Endodermal cell (in vitro differentiated cells): ENCODE data around the gene CACNG4. TPM values are rescaled to one million over a fixed set of nuclear protein-coding genes. Genes with fewer than 3 reads are reported as not detected.

Experiments
- DNase-seq: peaks from one replicate; pipeline ENCODE4 v3.0.0-alpha.2; 2017
- H3K27ac ChIP-seq: 2 replicates; pipeline ENCODE4 v1.5.1; 2013; ENCODE audit warnings: mild to moderate bottlenecking, low read depth, low read length, moderate library complexity
- H3K27me3 ChIP-seq: 2 replicates; pipeline ENCODE4 v1.6.1; 2013; ENCODE audit warnings: mild to moderate bottlenecking, low read length, moderate library complexity; ENCODE audit not compliant: insufficient read depth, control insufficient read depth, poor library complexity, severe bottlenecking
- H3K36me3 ChIP-seq: 2 replicates; pipeline ENCODE4 v1.7.0; 2013; ENCODE audit warnings: mild to moderate bottlenecking, low read length, moderate library complexity; ENCODE audit not compliant: control insufficient read depth, insufficient read depth
- H3K4me1 ChIP-seq: one replicate; pipeline ENCODE4 v1.7.0; 2013; ENCODE audit warnings: low read length; ENCODE audit not compliant: control insufficient read depth, insufficient read depth
- H3K4me3 ChIP-seq: 2 replicates; pipeline ENCODE4 v1.5.1; 2013; ENCODE audit warnings: mild to moderate bottlenecking, low read length, moderate library complexity
- H3K9ac ChIP-seq: 2 replicates; pipeline ENCODE4 v1.6.1; 2013; ENCODE audit warnings: mild to moderate bottlenecking, low read length, moderate library complexity; ENCODE audit not compliant: poor library complexity, severe bottlenecking; ENCODE audit errors: extremely low read depth
- H3K9me3 ChIP-seq: 2 replicates; pipeline ENCODE4 v1.6.1; 2013; ENCODE audit warnings: mild to moderate bottlenecking, low read length, moderate library complexity; ENCODE audit not compliant: control insufficient read depth
- H3K27ac Mint-ChIP-seq: 2 replicates; pipeline ENCODE4 v1.8.0; 2020; ENCODE audit warnings: mixed read lengths
- H3K27me3 Mint-ChIP-seq: 2 replicates; pipeline ENCODE4 v1.8.0; 2021; ENCODE audit warnings: mild to moderate bottlenecking, mixed read lengths; ENCODE audit not compliant: insufficient read depth
- H3K36me3 Mint-ChIP-seq: 2 replicates; pipeline ENCODE4 v1.8.0; 2020; ENCODE audit warnings: low read depth, mixed read lengths
- H3K4me1 Mint-ChIP-seq: 2 replicates; pipeline ENCODE4 v1.8.0; 2020; ENCODE audit warnings: mixed read lengths
- H3K4me3 Mint-ChIP-seq: 2 replicates; pipeline ENCODE4 v1.8.0; 2020; ENCODE audit warnings: mild to moderate bottlenecking, moderate library complexity, mixed read lengths
- H3K9me3 Mint-ChIP-seq: 2 replicates; pipeline ENCODE4 v1.8.0; 2020; ENCODE audit warnings: mild to moderate bottlenecking, mixed read lengths
- CTCF ChIP-seq: fragments of 200-600 bp; sonication (generic); conservative IDR thresholded peaks from 2 replicates; pipeline ENCODE4 v1.5.0; 2021; ENCODE audit warnings: antibody characterized with exemption, mild to moderate bottlenecking
- WGBS, 2 experiments: methylation state at CpG; one replicate each; pipeline versions ENCODE4 v1.1.5 to v1.1.7; 2013; ENCODE audit warnings: missing lambda C conversion rate in 2 of 2, mixed read lengths in 1 of 2; ENCODE audit not compliant: insufficient coverage in 1 of 2, insufficient read length in 1 of 2; 5-methylcytosine and 5-hydroxymethylcytosine counted together
- total RNA-seq, 2 donors: library from RNA; stranded (reverse); fragmentation: NEBNext Ultra II Directional in 1 of 2; extraction: Animal tissue kit (Norgen Biotek cat#: 25700) in 1 of 2; gene quantifications; 2 replicates in 1 of 2; 3 replicates in 1 of 2; pipeline ENCODE4 v1.2.1, GENCODE V29; 2021

The CACNG4 gene
- total RNA-seq, 2 donors from 2014 or later = 0.22 to 1.3 TPM

- Histone ChIP-seq H3K9me3 (peaks cover 28% of the 10 kb centered on the region), H3K36me3 (no peaks in the 10 kb centered on the region), H3K4me1 (no peaks in the 10 kb centered on the region), H3K27me3 (no peaks in the 10 kb centered on the region), H3K9ac (no peak overlapping the region), H3K4me3 (no peak overlapping the region), H3K27ac (no peak overlapping the region)
- WGBS, 2 experiments = 96% methylated on average over 5 of the region's 5 CpGs; no CpG with 5 or more reads in 1 of the 2 experiments
- Mint-ChIP-seq H3K36me3 (peaks cover 7% of the 10 kb centered on the region), H3K27me3 (no peaks in the 10 kb centered on the region), H3K9me3 (peaks cover 31% of the 10 kb centered on the region), H3K4me3 (no peak overlapping the region), H3K4me1 (no peaks in the 10 kb centered on the region), H3K27ac (no peak overlapping the region)
- no peak for TF ChIP-seq CTCF
- DNase-seq = no peak
Measured at GRCh38 chr17:67044940-67045339, 80.4 kb downstream of the CACNG4 start.

- no peak overlapping the region for H3K27ac ChIP-seq
- no peak for TF ChIP-seq CTCF
- H3K36me3 Mint-ChIP-seq = peaks cover 7% of the 10 kb centered on the region
- 88 to 96% methylated on average over 4 of the region's 4 CpGs for WGBS, 2 experiments
- H3K9me3 Mint-ChIP-seq = peaks cover 31% of the 10 kb centered on the region
- H3K9me3 ChIP-seq = peaks cover 30% of the 10 kb centered on the region
- H3K27me3 ChIP-seq = no peaks in the 10 kb centered on the region
- no peaks in the 10 kb centered on the region for H3K36me3 ChIP-seq
- DNase-seq = no peak
- no peak overlapping the region for H3K4me3 ChIP-seq
- no peak overlapping the region for H3K9ac ChIP-seq
- H3K4me1 Mint-ChIP-seq = no peaks in the 10 kb centered on the region
- H3K4me1 ChIP-seq = no peaks in the 10 kb centered on the region
- no peak overlapping the region for H3K27ac Mint-ChIP-seq
- no peak overlapping the region for H3K4me3 Mint-ChIP-seq
- H3K27me3 Mint-ChIP-seq = no peaks in the 10 kb centered on the region
Measured at GRCh38 chr17:67046398-67046797, 81.9 kb downstream of the CACNG4 start.

GRCh38 chr17:67047382-67047781 is 82.9 kb downstream of the CACNG4 start:
- WGBS, 2 experiments = 73 to 86% methylated on average over 1 of the region's 1 CpG
- Mint-ChIP-seq H3K4me3 (no peak overlapping the region), H3K27me3 (no peaks in the 10 kb centered on the region), H3K9me3 (peaks cover 31% of the 10 kb centered on the region), H3K4me1 (no peaks in the 10 kb centered on the region), H3K36me3 (peaks cover 7% of the 10 kb centered on the region), H3K27ac (no peak overlapping the region)
- peaks cover 30% of the 10 kb centered on the region for H3K9me3 ChIP-seq
- no peaks in the 10 kb centered on the region for H3K4me1 ChIP-seq
- no peak overlapping the region for H3K27ac ChIP-seq
- H3K9ac ChIP-seq = no peak overlapping the region
- H3K36me3 ChIP-seq = no peaks in the 10 kb centered on the region
- peak overlapping the region; percentile 42 for H3K4me3 ChIP-seq
- no peaks in the 10 kb centered on the region for H3K27me3 ChIP-seq
- DNase-seq = no peak
- TF ChIP-seq CTCF = no peak
